Fibroblast of skin of left quadriceps (primary cell): ENCODE data around the gene FBXL7.

Source experiments
- DNase-seq, 2 experiments: peaks; one replicate each; pipeline ENCODE4 v3.0.0-alpha.2; 2013; ENCODE audit warnings: low read depth in 2 of 2

FBXL7 gene

DNA sequence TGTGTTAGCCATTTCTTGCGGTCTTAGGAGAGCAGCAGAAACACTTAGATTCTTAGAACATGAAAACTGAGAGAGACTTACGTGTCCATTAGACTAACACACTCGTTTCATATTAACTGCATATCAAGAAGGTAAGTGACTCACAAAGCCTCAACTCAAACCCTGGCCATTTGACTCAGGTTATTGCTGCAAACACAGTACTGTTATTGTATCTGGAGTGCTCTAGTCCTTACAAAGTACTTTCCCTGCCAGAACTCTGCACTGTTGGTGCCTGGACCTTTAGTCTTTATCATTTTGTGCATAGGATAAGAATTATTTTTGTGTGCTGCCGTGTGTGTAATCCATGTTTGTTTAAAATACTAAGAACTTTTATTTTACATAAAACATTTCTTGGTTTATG, 155.7 kb downstream of the FBXL7 start:
- no peak for DNase-seq

GRCh38 chr5:15664961-15665360, 165.0 kb downstream of the FBXL7 start:
- peak; percentile 41 to 47 for DNase-seq

- no peak for DNase-seq
Observed at GRCh38 chr5:15669826-15670225, 169.8 kb downstream of the FBXL7 start.

- no peak for DNase-seq
Observed at GRCh38 chr5:15674716-15675115, 174.7 kb downstream of the FBXL7 start.

- no peak for DNase-seq
Observed at GRCh38 chr5:15676591-15676990, 176.6 kb downstream of the FBXL7 start.

DNA sequence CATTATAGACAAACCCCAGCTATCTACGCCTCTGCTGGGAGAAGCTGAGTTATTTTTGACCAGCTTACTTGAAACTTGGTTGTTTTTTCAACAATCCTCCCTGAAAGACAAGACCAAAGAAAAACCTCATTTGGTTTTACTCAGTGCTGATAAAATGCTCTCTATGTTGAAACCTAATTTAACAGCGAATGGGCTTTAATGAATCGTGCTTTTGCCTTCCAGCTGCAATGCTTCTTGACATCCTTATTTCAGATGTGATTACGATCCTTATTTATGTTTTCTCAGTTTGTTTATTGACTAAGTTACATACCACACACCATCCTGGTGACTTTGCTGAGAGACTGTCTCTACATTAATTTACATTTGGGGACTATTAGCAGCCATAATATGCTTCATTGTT, 179.2 kb downstream of the FBXL7 start:
- no peak for DNase-seq

DNA sequence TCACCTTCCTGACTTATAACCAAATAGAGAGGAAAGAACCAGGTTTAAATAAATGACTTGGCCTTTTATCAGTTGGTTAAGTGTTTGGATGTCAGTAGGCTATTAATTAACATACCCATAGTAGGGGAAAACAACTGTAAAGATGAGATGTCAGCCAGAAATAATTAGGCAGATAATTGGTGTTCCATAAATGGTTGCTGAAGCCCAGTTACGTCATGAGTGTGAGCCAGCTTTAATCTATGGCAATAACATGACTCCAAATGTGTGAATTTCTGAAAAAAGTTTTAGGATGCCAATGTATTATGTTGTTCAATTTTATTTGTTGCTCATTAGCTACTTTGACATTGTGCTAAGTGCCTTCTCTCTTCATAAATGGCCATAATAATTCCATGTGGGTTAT, 180.5 kb downstream of the FBXL7 start:
- peak in 1 of 2 experiments; percentile 33 for DNase-seq

DNA sequence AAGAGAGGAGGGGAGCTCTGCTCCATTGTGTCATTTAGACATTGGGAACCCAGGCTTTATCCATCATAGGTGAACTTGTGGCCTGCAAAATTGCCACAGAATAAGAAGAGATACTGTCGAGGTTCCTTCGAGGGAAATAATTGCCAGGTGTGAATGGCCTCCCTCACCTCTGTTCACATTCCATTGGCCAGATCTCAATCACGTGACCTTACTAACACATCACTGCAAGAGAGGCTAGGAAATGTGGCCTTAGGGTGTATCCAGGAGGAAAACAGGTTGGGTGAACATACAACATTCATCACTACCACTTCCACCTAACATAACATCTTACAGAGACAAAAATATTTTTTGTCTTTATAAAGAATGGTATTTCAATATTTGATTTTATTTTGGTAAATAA, 182.1 kb downstream of the FBXL7 start:
- no peak for DNase-seq

GRCh38 chr5:15682566-15682965, 182.6 kb downstream of the FBXL7 start:
- no peak for DNase-seq

DNA sequence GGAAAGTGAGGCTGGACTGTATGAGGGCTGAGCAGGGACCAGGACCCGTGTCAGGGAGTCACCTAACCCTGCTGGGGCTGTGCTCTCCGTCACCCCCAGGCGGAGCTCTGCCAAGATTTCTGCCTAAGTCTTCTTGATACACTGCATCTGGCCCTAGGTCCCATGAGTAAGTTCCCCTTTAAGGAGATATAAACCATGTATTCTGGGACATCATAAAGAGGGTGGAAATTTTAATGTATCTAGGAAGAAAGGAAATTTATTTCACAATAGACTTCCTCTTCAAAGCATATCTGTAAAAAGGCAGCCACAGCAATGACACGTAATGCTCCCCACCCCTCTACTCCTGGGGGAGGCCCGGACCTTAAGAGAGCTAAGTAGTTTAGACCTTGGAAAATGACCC, 183.4 kb downstream of the FBXL7 start:
- DNase-seq, result no peak

GRCh38 chr5:15687401-15687800, 187.4 kb downstream of the FBXL7 start:
- no peak for DNase-seq

DNA sequence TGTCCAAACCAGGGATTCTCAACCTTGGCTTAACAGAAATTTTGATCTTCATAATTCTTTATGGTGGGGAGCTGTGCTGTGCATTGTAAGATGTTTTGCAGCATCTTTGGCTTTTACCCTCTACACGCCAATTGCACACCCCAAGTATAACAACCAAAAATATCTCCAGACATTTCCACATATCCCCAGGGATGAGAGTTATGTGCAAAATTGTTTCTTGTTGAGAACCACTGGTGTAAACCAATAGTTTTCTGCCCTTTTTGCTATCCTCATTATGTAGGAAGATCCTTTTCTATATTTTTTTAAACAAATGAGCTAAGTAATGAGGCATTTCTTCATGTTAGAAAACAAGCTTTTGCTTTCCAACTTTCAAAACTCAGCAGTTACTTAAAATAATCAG, 189.9 kb downstream of the FBXL7 start:
- no peak for DNase-seq

DNA sequence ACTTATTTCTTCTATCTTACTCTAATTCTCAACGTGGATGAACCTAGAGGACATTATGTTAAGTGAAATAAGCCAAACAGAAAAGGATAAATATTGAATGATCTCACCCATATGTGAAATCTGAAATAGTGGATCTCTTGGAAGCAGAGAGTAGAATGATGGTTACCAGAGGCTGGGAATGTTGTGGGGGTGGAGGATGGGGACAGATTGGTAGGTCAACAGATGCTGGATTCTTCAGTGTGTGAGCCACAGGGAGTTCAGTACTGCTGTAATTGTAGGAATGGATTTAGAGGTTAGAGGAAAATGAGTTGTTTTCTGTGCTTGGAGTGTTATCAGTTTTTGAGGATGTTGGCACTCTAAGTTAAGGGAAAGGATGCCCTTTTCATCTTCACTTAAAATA, 190.6 kb downstream of the FBXL7 start:
- DNase-seq, result peak in 1 of 2 experiments; percentile 41

DNA sequence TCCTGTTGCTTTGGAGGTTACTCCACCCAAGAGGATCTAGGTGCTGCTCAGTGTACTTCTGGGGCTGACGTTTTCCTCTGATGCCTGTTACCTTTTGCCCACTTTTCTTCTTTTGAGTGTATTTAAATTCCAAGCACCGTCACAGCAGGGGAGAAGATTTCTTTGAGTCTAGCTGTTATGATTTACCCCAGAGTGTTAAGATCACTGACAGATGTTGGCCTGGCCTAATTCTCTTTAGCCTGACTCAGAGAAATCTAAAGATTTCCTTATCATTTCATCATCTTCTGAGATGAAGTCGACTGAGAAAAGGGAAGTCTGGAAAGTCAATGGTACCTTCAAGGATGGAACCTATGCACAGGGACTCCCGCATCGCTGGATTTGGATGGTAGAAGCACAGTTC, 191.5 kb downstream of the FBXL7 start:
- DNase-seq, result peak; percentile 82 to 85

GRCh38 chr5:15692706-15693381, 192.9 kb downstream of the FBXL7 start:
- no peak for DNase-seq

GRCh38 chr5:15693382-15693728, 193.4 kb downstream of the FBXL7 start:
- DNase-seq, result no peak

DNA sequence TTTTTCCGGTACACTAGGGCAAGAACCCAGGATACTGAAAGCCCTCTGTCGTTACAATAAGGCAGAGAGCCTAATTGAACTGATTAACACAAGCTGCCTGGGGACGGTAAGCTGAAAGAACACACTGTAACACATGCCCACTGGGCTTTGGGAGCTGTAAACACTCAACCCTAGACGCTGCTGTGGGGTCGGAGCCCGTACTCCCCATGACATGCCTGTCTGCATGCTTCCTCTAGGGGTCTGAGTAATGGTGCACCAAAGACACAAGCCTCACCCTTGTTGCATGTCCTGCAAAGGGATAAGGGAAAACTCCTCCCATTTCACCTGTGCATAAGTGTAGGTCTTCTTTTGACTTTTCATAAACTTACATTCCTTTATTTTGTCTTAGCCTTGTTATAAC, 194.0 kb downstream of the FBXL7 start:
- no peak for DNase-seq

GRCh38 chr5:15694696-15695214, 194.8 kb downstream of the FBXL7 start:
- DNase-seq, result peak; percentile 71 to 74

GRCh38 chr5:15695215-15695731, 195.3 kb downstream of the FBXL7 start:
- peak; percentile 59 for DNase-seq

DNA sequence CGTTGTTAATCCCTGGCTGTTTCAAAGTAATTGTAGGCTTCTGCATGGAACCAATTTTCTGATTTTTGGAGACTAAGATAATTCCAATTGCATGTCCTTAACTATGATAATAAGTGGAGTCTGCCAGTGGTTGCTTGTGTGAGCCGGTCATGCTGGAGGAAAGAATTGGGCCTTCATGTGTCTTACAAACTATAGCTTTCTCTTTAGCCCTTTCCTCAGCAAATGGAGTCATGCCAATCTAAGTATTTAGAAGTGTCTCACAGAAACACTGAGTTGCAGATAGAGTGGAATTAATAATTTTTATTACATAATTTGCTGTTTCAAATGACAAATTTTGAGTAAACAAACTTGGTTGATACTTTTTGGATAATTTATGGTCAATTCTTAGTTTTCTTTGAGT, 200.4 kb downstream of the FBXL7 start:
- DNase-seq, result no peak

DNA sequence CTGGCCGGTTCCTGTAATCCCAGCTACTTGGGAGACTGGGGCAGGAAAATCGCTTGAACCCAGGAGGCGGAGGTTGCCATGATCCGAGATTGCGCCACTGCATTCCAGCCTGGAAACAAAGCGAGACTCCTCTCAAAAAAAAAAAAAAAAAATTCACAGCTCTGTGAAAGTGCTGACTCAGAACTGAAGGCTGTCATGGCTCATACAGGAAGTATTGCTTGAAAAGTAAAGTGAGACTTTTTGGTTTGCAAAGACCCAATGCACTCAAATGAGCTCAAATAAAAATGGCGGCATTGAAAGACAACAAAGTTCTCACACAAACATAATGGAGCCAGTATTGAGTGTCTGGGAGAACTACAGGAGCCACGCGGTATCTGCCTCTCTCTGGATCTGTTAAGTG, 202.1 kb downstream of the FBXL7 start:
- peak in 1 of 2 experiments; percentile 42 for DNase-seq

DNA sequence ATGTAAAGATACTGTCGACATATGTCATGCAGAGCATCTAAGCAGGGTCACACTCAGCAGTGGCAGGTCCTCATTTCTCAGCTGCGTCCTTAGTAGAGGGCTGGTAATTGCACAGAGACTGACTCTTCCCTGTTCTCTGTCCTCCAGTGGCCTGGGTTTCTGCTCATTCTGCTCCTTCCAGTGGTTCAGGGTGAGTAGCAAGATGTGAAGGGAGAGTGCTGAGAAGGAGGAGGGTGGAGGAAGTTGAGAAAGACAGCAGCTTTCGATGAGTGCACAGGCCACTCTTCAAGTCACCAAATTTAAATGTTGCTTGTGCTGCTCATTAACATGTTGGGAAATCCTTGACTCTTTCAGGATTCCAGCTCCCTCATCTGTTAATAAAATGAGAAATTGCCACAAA, 203.9 kb downstream of the FBXL7 start:
- peak in 1 of 2 experiments; percentile 36 for DNase-seq

GRCh38 chr5:15704397-15704947, 204.5 kb downstream of the FBXL7 start:
- peak; percentile 56 for DNase-seq
